Mucosa of descending colon (tissue), 3 donors: Measurements from ENCODE around the gene DENND6B. TPM values are rescaled to one million over a fixed set of nuclear protein-coding genes. Genes with fewer than 3 reads are reported as not detected.
"Not testable (repeated sequence)": the region's sequence is repeated elsewhere in the genome, so short reads cannot be mapped to it uniquely, and the experiment has no call there.

ENCODE experiments used
- ATAC-seq: fragments of 200-7000 bp; cut with Tn5 transposase; one replicate; pipeline ENCODE4 v1.9.1; 2020; ENCODE audit warnings: mild to moderate bottlenecking, moderate library complexity
- DNase-seq, 3 donors: peaks; one replicate each; pipeline ENCODE4 v3.0.0-alpha.2; 2020
- H3K36me3 ChIP-seq: fragments of 200-600 bp; one replicate; pipeline ENCODE4 v1.8.0; 2021; ENCODE audit warnings: low read depth, mild to moderate bottlenecking
- H3K4me1 ChIP-seq: fragments of 200-600 bp; one replicate; pipeline ENCODE4 v1.8.0; 2021; ENCODE audit warnings: low read depth, mild to moderate bottlenecking
- H3K4me3 ChIP-seq: fragments of 200-600 bp; one replicate; pipeline ENCODE4 v1.8.0; 2021; ENCODE audit warnings: mild to moderate bottlenecking
- H3K9me3 ChIP-seq: fragments of 200-600 bp; one replicate; pipeline ENCODE4 v1.8.0; 2021; ENCODE audit warnings: mild to moderate bottlenecking
- CTCF ChIP-seq: fragments of 200-600 bp; IDR thresholded peaks from one replicate; pipeline ENCODE4 v1.8.0; 2022; ENCODE audit warnings: antibody characterized with exemption, mild to moderate bottlenecking
- intact Hi-C, 2 donors: fragments of 100-400 bp; cut with DNase I in 1 of 2; cut with micrococcal nuclease in 1 of 2; formaldehyde crosslinking; loops; one replicate each; pipeline versions ENCODE4 v1.11.0 to v1.11.1; 2022; cut with DNase I, micrococcal nuclease
- total RNA-seq, 3 donors: library from RNA; stranded (reverse); fragmentation: NEBNext Ultra II Directional in 2 of 3; extraction: Animal tissue kit (Norgen Biotek cat#: 25700) in 2 of 3; gene quantifications; one replicate each; pipeline versions ENCODE4 v1.2.1 to v1.2.4, GENCODE V29; 2021 to 2023
- donor health status: DM: no; HTN: no; CAD: no; lungs with moderate emphysema.
- donor health status: DM: no; HTN: no; CAD: no.
- donor health status: DM: no; HTN: yes; CAD: no.

DENND6B gene
- total RNA-seq, 3 donors from 2014 or later = 2.8 to 6.3 (median 5.2) TPM

- Histone ChIP-seq H3K9me3 (no peaks in the 10 kb centered on the region), H3K4me1 (peaks cover 9% of the 10 kb centered on the region), H3K36me3 (no peaks in the 10 kb centered on the region), H3K4me3 (no peak overlapping the region)
- TF ChIP-seq CTCF = no peak
- ATAC-seq (no peak), DNase-seq (no peak)
- intact Hi-C loops = no loop called here
Measured at GRCh38 chr22:50338042-50338573, 11.3 kb upstream of the DENND6B start.

- ATAC-seq = no peak
- no peak for DNase-seq
- TF ChIP-seq CTCF = no peak
- H3K9me3 ChIP-seq = no peaks in the 10 kb centered on the region
- no peak overlapping the region for H3K4me3 ChIP-seq
- peaks cover 6% of the 10 kb centered on the region for H3K4me1 ChIP-seq
- intact Hi-C loops = no loop called here
- H3K36me3 ChIP-seq = no peaks in the 10 kb centered on the region
Measured at GRCh38 chr22:50337262-50338041, 10.6 kb upstream of the DENND6B start.

GRCh38 chr22:50334433-50334832, 7.6 kb upstream of the DENND6B start:
- H3K4me1 ChIP-seq, intact Hi-C loops, H3K4me3 ChIP-seq, DNase-seq, H3K9me3 ChIP-seq, H3K36me3 ChIP-seq: not testable (repeated sequence)
- ATAC-seq = peak; percentile 20

- ATAC-seq (no peak), DNase-seq (no peak)
- no peak overlapping the region for H3K4me3 ChIP-seq
- no peaks in the 10 kb centered on the region for H3K9me3 ChIP-seq
- intact Hi-C loops = loop anchor here in 1 of 2 donors (5.0 kb wide), 1 partner anchor 52 kb away; no protein-coding TSS in a partner anchor
- peaks cover 11% of the 10 kb centered on the region for H3K4me1 ChIP-seq
- TF ChIP-seq CTCF = no peak
- no peaks in the 10 kb centered on the region for H3K36me3 ChIP-seq
Measured at GRCh38 chr22:50329236-50329635, 2.4 kb upstream of the DENND6B start.

GRCh38 chr22:50327711-50328019, 853 bp upstream of the DENND6B start:
- intact Hi-C loops = loop anchor here in 1 of 2 donors (5.0 kb wide), 1 partner anchor 50 kb away; no protein-coding TSS in a partner anchor
- no peak for ATAC-seq

More at GRCh38 chr22:50327711-50328019, 853 bp upstream of the DENND6B start:
- peaks cover 11% of the 10 kb centered on the region for H3K4me1 ChIP-seq
- DNase-seq = peak in 1 of 3 donors; percentile 56
- no peaks in the 10 kb centered on the region for H3K36me3 ChIP-seq
- no peaks in the 10 kb centered on the region for H3K9me3 ChIP-seq
- TF ChIP-seq CTCF = no peak
- H3K4me3 ChIP-seq = no peak overlapping the region
